Endothelial cell (in vitro differentiated cells): ENCODE data around the gene ABLIM2. TPM values are rescaled to one million over a fixed set of nuclear protein-coding genes. Genes with fewer than 3 reads are reported as not detected.

ENCODE experiments used
- DNase-seq: peaks from one replicate; pipeline ENCODE4 v3.0.0; 2021; ENCODE audit warnings: low spot score
- H3K27ac Mint-ChIP-seq: one replicate; pipeline ENCODE4 v1.8.0; 2021; ENCODE audit warnings: mixed read lengths, inconsistent platforms; ENCODE audit not compliant: unreplicated experiment
- H3K27me3 Mint-ChIP-seq: one replicate; pipeline ENCODE4 v1.8.0; 2021; ENCODE audit warnings: mild to moderate bottlenecking, moderate library complexity, mixed read lengths, inconsistent platforms; ENCODE audit not compliant: unreplicated experiment
- H3K36me3 Mint-ChIP-seq: one replicate; pipeline ENCODE4 v1.8.0; 2021; ENCODE audit warnings: mild to moderate bottlenecking, low read depth, mixed read lengths, inconsistent platforms; ENCODE audit not compliant: unreplicated experiment
- H3K4me1 Mint-ChIP-seq: one replicate; pipeline ENCODE4 v1.8.0; 2021; ENCODE audit warnings: mild to moderate bottlenecking, mixed read lengths, inconsistent platforms; ENCODE audit not compliant: unreplicated experiment
- H3K4me3 Mint-ChIP-seq: one replicate; pipeline ENCODE4 v1.8.0; 2021; ENCODE audit warnings: mild to moderate bottlenecking, mixed read lengths, inconsistent platforms; ENCODE audit not compliant: unreplicated experiment
- H3K9me3 Mint-ChIP-seq: one replicate; pipeline ENCODE4 v1.8.0; 2021; ENCODE audit warnings: mixed read lengths, inconsistent platforms; ENCODE audit not compliant: unreplicated experiment
- CTCF ChIP-seq: fragments of 200-600 bp; sonication (generic); IDR thresholded peaks from one replicate; pipeline ENCODE4 v1.5.0; 2021; ENCODE audit warnings: antibody characterized with exemption; ENCODE audit not compliant: unreplicated experiment
- total RNA-seq: library from RNA; stranded (reverse); fragmentation: NEBNext Ultra II Directional; extraction: Animal tissue kit (Norgen Biotek cat#: 25700); gene quantifications from one replicate; pipeline ENCODE4 v1.2.1, GENCODE V29; 2021; ENCODE audit not compliant: unreplicated experiment

The ABLIM2 gene
- total RNA-seq, 1 donor from 2014 or later: 0.74 TPM

GRCh38 chr4:8197521-8197920 is 38.9 kb upstream of the ABLIM2 start:
- Mint-ChIP-seq H3K4me1 (peaks cover 82% of the 10 kb centered on the region), H3K36me3 (no peaks in the 10 kb centered on the region), H3K27me3 (peaks cover 16% of the 10 kb centered on the region), H3K27ac (no peak overlapping the region), H3K4me3 (no peak overlapping the region), H3K9me3 (no peaks in the 10 kb centered on the region)
- DNase-seq: no peak
- TF ChIP-seq CTCF: no peak

GRCh38 chr4:8195841-8196458 is 37.3 kb upstream of the ABLIM2 start:
- Mint-ChIP-seq H3K36me3 (no peaks in the 10 kb centered on the region), H3K27me3 (peaks cover 12% of the 10 kb centered on the region), H3K4me3 (no peak overlapping the region), H3K9me3 (no peaks in the 10 kb centered on the region), H3K4me1 (peaks cover 76% of the 10 kb centered on the region), H3K27ac (peak overlapping the region; percentile 83)
- no peak for DNase-seq
- TF ChIP-seq CTCF: no peak

- H3K9me3 Mint-ChIP-seq: no peaks in the 10 kb centered on the region
- peaks cover 73% of the 10 kb centered on the region for H3K4me1 Mint-ChIP-seq
Observed at GRCh38 chr4:8195431-8195830, 36.8 kb upstream of the ABLIM2 start.

GRCh38 chr4:8194306-8195242 is 36.0 kb upstream of the ABLIM2 start:
- TF ChIP-seq CTCF: no peak
- H3K36me3 Mint-ChIP-seq: no peaks in the 10 kb centered on the region
- H3K27ac Mint-ChIP-seq: peak overlapping the region; percentile 83
- H3K9me3 Mint-ChIP-seq: no peaks in the 10 kb centered on the region
- no peak overlapping the region for H3K4me3 Mint-ChIP-seq
- no peak for DNase-seq
- H3K4me1 Mint-ChIP-seq: peaks cover 69% of the 10 kb centered on the region
- H3K27me3 Mint-ChIP-seq: peaks cover 10% of the 10 kb centered on the region

More at GRCh38 chr4:8195431-8195830, 36.8 kb upstream of the ABLIM2 start:
- Mint-ChIP-seq H3K27me3 (peaks cover 10% of the 10 kb centered on the region), H3K36me3 (no peaks in the 10 kb centered on the region), H3K4me3 (no peak overlapping the region), H3K27ac (peak overlapping the region; percentile 83)
- no peak for TF ChIP-seq CTCF
- no peak for DNase-seq
